BE2C (cell line): ENCODE data around the gene NOP56. TPM values are rescaled to one million over a fixed set of nuclear protein-coding genes. Genes with fewer than 3 reads are reported as not detected.

Experiments used
- DNase-seq: peaks from one replicate; pipeline ENCODE4 v3.0.0-alpha.2; 2020
- H3K27me3 ChIP-seq: fragments of 250-450 bp; sonication (Bioruptor Pico); 2 replicates; pipeline ENCODE4 v1.5.1; 2020; ENCODE audit warnings: mild to moderate bottlenecking
- H3K36me3 ChIP-seq: fragments of 250-450 bp; sonication (Bioruptor Pico); 2 replicates; pipeline ENCODE4 v1.5.1; 2020; ENCODE audit warnings: mild to moderate bottlenecking
- H3K4me1 ChIP-seq: fragments of 250-450 bp; sonication (Bioruptor Pico); 2 replicates; pipeline ENCODE4 v1.5.1; 2020
- H3K4me3 ChIP-seq: 2 replicates; pipeline ENCODE4 v1.5.1; 2011; ENCODE audit warnings: low read depth, low read length
- H3K9me3 ChIP-seq: fragments of 250-450 bp; sonication (Bioruptor Pico); 2 replicates; pipeline ENCODE4 v1.5.1; 2020
- CTCF ChIP-seq: IDR thresholded peaks from 2 replicates; pipeline ENCODE4 v1.5.1; 2012; ENCODE audit warnings: mild to moderate bottlenecking, low read depth, low read length
- polyA plus RNA-seq: library from polyadenylated mRNA; unstranded; fragments of >200 nt; gene quantifications from one replicate; pipeline ENCODE4 v1.2.1, GENCODE V29; 2012; ENCODE audit warnings: low read depth, missing spikeins; ENCODE audit not compliant: insufficient read length, insufficient read depth

The NOP56 gene, protein sequence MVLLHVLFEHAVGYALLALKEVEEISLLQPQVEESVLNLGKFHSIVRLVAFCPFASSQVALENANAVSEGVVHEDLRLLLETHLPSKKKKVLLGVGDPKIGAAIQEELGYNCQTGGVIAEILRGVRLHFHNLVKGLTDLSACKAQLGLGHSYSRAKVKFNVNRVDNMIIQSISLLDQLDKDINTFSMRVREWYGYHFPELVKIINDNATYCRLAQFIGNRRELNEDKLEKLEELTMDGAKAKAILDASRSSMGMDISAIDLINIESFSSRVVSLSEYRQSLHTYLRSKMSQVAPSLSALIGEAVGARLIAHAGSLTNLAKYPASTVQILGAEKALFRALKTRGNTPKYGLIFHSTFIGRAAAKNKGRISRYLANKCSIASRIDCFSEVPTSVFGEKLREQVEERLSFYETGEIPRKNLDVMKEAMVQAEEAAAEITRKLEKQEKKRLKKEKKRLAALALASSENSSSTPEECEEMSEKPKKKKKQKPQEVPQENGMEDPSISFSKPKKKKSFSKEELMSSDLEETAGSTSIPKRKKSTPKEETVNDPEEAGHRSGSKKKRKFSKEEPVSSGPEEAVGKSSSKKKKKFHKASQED
- polyA plus RNA-seq, result 325 TPM

DNA sequence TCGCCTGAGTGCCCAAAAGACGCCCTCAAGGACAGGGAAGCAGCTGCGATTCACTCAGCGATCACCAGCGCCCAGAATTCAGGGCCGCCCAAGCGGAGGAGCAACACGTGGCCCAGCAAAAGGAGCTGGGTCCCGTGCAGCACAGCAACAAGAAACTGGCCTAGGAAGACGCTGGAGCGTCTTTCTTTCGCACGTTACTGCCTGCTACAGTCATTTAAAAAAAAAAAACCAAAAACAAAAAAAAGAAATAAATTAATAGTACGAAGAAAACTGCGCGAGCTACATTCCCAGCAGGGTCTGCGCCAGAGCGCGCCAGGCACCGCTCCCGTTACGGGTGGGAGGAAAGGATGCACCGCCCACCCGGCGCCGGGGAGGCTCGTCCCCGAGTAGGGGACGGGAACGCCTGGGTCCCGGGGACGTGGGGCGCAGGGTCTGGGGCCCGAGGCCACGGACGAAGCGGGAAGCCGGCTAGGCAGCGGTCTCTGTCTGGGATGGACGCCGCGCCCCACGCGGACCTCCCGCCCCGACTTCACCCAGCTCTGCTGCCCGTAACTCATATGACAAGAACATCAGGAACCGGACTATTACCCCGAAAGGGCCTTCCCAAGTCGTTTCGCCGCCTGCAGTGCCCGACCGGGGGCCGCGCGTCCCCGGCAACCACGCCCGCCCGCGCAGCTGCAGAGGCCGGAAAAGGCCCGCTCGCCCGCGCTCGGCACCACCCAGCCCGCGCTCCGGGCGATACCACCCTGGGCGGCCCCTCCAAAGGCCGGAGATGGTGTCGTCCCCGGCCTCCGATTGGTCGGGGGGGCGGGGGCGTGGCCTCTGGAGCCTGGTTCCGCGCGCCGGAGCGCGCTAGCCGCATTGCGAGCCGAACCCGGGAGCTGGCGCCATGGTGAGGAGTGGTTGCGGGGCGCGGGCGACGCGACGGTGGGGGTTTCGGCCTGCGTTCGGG, at the start of gene NOP56:
NOP56 (plus strand) TSS at position 861 of the 952 bp plus-strand sequence; CDS start at position 890, 29 bp downstream.
- Histone ChIP-seq H3K27me3 (no peaks in the 10 kb centered on the region), H3K4me3 (peak within 1 kb of the TSS; percentile 95), H3K9me3 (no peaks in the 10 kb centered on the region), H3K36me3 (peaks cover 45% of the 10 kb centered on the region), H3K4me1 (no peaks in the 10 kb centered on the region)
- no peak for TF ChIP-seq CTCF
- DNase-seq, result peak; percentile 87

DNA sequence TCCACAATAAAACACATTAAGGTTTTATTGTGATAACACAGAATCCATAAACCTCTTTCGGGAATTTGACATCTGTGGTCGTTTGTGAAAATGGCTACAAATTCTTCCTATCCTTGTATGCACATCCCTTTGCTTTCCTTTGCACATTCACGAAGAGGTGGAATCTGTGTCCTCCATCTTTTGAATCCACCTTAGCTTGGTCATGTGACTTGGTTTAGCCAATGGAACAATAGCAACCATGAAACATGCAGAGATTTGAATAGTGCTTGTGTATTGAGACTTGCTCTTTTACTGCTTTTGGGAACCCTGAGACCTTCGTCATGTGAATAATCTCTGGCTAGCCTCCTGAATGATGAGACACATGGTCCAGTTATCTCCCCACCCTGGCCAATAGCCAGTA, 49.7 kb upstream of the NOP56 start:
- no peaks in the 10 kb centered on the region for H3K36me3 ChIP-seq
- H3K9me3 ChIP-seq, result no peaks in the 10 kb centered on the region
- H3K4me1 ChIP-seq, result peaks cover 10% of the 10 kb centered on the region
- no peak overlapping the region for H3K4me3 ChIP-seq
- no peak for DNase-seq
- H3K27me3 ChIP-seq, result no peaks in the 10 kb centered on the region
- no peak for TF ChIP-seq CTCF

DNA sequence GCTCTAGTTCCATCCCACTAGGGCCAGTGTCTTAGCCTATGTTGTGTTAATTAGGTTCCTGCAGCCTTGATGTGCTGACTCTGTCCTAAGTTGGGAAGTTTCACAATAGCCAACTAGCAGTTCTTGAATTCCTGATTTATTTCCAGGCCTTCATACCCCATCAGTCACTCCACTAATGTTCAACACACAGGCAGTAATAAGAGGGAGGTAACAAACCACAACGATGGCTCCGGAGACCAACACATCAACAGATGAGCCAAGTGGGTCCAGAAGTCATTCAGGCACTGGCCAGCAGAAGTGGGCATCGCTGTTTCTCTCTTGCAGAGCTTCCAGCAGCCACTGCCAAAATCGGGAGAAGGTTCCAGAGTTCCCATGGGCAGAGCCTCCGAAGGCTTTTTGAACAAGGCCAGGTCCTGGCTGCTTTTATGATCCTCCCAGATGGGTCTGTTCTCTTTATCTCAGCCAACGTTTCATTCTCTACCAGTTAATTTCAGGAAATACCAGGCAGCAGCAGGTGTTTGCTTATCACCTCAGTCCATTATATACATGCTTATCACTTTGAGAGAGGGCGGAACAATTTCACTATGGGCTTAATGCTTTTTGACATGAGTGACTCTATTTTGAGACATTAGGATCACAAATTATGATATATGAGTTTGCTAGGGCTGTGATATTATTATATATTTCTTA, 48.5 kb upstream of the NOP56 start:
- Histone ChIP-seq H3K9me3 (no peaks in the 10 kb centered on the region), H3K4me1 (peaks cover 10% of the 10 kb centered on the region), H3K4me3 (no peak overlapping the region), H3K27me3 (no peaks in the 10 kb centered on the region), H3K36me3 (no peaks in the 10 kb centered on the region)
- DNase-seq, result peak; percentile 56
- no peak for TF ChIP-seq CTCF

- Histone ChIP-seq H3K4me3 (no peak overlapping the region), H3K9me3 (no peaks in the 10 kb centered on the region), H3K36me3 (no peaks in the 10 kb centered on the region), H3K4me1 (peaks cover 10% of the 10 kb centered on the region), H3K27me3 (no peaks in the 10 kb centered on the region)
- peak; percentile 70 for DNase-seq
- TF ChIP-seq CTCF, result no peak
Observed at GRCh38 chr20:2604506-2604835, 48.0 kb upstream of the NOP56 start.

DNA sequence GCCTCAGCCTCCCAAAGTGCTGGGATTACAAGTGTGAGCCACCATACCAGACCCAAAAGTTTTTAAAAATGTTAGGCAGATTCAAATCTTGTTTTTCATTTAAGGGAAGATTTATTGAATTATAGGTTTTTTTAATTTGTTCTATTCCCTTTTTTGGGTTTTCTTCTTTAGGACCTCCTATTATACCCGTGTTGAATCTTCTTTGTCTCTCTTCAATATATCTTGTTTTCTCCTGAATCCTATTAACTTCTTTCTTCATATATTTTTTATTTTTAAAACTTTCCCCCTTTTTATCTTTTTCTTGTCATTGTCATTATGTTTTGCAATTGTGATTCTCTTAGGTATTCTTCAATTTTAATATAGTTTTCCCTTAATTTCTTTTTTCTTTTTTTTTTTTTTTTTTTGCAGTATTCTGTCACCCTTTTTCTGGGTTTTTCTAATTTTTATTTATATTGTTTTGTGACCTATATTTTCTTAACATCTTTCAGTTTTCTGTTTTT, 45.9 kb upstream of the NOP56 start:
- Histone ChIP-seq H3K4me1 (peaks cover 10% of the 10 kb centered on the region), H3K4me3 (no peak overlapping the region), H3K27me3 (no peaks in the 10 kb centered on the region), H3K36me3 (no peaks in the 10 kb centered on the region), H3K9me3 (no peaks in the 10 kb centered on the region)
- TF ChIP-seq CTCF, result no peak
- no peak for DNase-seq
